ENCODE results near the gene ALKBH4.
A peak's percentile ranks its signal among the peaks of the same experiment; 100 is the strongest.

The ALKBH4 gene

GRCh38 chr7:102431617-102432298 lies 32.9 kb downstream of the ALKBH4 start:
- no peak overlapping the region for H3K4me2 ChIP-seq (ENCODE audit: insufficient read depth, low read length, poor library complexity, severe bottlenecking)
- DNase-seq (ENCODE audit: low spot score) = no peak
- no peak overlapping the region for H3K14ac ChIP-seq (ENCODE audit: low read length)
- no peak overlapping the region for H3K18ac ChIP-seq (ENCODE audit: low read length)
- no peaks in the 10 kb centered on the region for H3K27me3 ChIP-seq (ENCODE audit: control insufficient read depth in 3 of 3, insufficient read depth in 3 of 3, low read depth in 1 of 3, low read length in 3 of 3)
- no peak overlapping the region for H3K27ac ChIP-seq (replicated peaks; ENCODE audit: low read length)
- no peak overlapping the region for H3K23ac ChIP-seq (ENCODE audit: low read depth, low read length, poor library complexity)
- no peak overlapping the region for H2BK5ac ChIP-seq (ENCODE audit: low read length)
- H3K9me3 ChIP-seq (replicated peaks in 1 of 2; ENCODE audit: control insufficient read depth in 2 of 2, insufficient read depth in 1 of 2, low read depth in 1 of 2, low read length in 2 of 2) = no peaks in the 10 kb centered on the region
- peaks cover 8 to 21% of the 10 kb centered on the region in 2 donors for H3K4me1 ChIP-seq (ENCODE audit: control insufficient read depth in 2 of 2, insufficient read depth in 1 of 2, low read depth in 1 of 2, low read length in 2 of 2)
- H2AFZ ChIP-seq (ENCODE audit: low read length) = no peak overlapping the region
- H4K8ac ChIP-seq (ENCODE audit: low read depth, low read length) = no peak overlapping the region
- no CpG with 5 or more reads among the region's 17 CpGs for WGBS, 2 donors (ENCODE audit: extremely low coverage in 2 of 2, insufficient read length in 2 of 2, insufficient replicate concordance in 1 of 2)
- no peak overlapping the region for H2BK120ac ChIP-seq (ENCODE audit: low read depth, low read length)
- peaks cover 4 to 26% of the 10 kb centered on the region in 2 donors for H3K36me3 ChIP-seq (replicated peaks in 1 of 2; ENCODE audit: control insufficient read depth in 2 of 2, insufficient read depth in 2 of 2, low read length in 2 of 2)
- no peak overlapping the region for H2BK15ac ChIP-seq (ENCODE audit: low read length)
- H2AK5ac ChIP-seq (ENCODE audit: low read depth, low read length) = no peak overlapping the region
- H2BK12ac ChIP-seq (ENCODE audit: low read length) = peak overlapping the region; percentile 2
- no peak overlapping the region for H3K9ac ChIP-seq (ENCODE audit: low read depth, low read length, poor library complexity)
- H4K91ac ChIP-seq (ENCODE audit: low read depth, low read length, poor library complexity) = no peak overlapping the region
- no peak overlapping the region for H3K4me3 ChIP-seq (ENCODE audit: low read length in 2 of 2)
- H3K4ac ChIP-seq (ENCODE audit: low read length) = no peak overlapping the region
- peaks cover 12% of the 10 kb centered on the region for H3K79me1 ChIP-seq (ENCODE audit: low read depth, low read length)

- H2BK120ac ChIP-seq (ENCODE audit: low read depth, low read length) = no peak overlapping the region
- DNase-seq (ENCODE audit: low spot score) = no peak
- peaks cover 10% of the 10 kb centered on the region for H3K79me1 ChIP-seq (ENCODE audit: low read depth, low read length)
- H3K23ac ChIP-seq (ENCODE audit: low read depth, low read length, poor library complexity) = peak overlapping the region; percentile 67
- no peak overlapping the region for H2BK15ac ChIP-seq (ENCODE audit: low read length)
- peak overlapping the region; percentile 22 for H2BK5ac ChIP-seq (ENCODE audit: low read length)
- H2AK5ac ChIP-seq (ENCODE audit: low read depth, low read length) = peak overlapping the region; percentile 10
- H3K4me1 ChIP-seq (ENCODE audit: control insufficient read depth in 2 of 2, insufficient read depth in 1 of 2, low read depth in 1 of 2, low read length in 2 of 2) = peaks cover 5 to 18% of the 10 kb centered on the region in 2 donors
- no peaks in the 10 kb centered on the region for H3K9me3 ChIP-seq (replicated peaks in 1 of 2; ENCODE audit: control insufficient read depth in 2 of 2, insufficient read depth in 1 of 2, low read depth in 1 of 2, low read length in 2 of 2)
- no peak overlapping the region for H3K4me3 ChIP-seq (ENCODE audit: low read length in 2 of 2)
- H4K8ac ChIP-seq (ENCODE audit: low read depth, low read length) = no peak overlapping the region
- H3K9ac ChIP-seq (ENCODE audit: low read depth, low read length, poor library complexity) = peak overlapping the region; percentile 67
- H2AFZ ChIP-seq (ENCODE audit: low read length) = no peak overlapping the region
- no peak overlapping the region for H3K4ac ChIP-seq (ENCODE audit: low read length)
- H4K91ac ChIP-seq (ENCODE audit: low read depth, low read length, poor library complexity) = no peak overlapping the region
- no peak overlapping the region for H3K14ac ChIP-seq (ENCODE audit: low read length)
- no peaks in the 10 kb centered on the region for H3K27me3 ChIP-seq (ENCODE audit: control insufficient read depth in 3 of 3, insufficient read depth in 3 of 3, low read depth in 1 of 3, low read length in 3 of 3)
- no peak overlapping the region for H3K4me2 ChIP-seq (ENCODE audit: insufficient read depth, low read length, poor library complexity, severe bottlenecking)
- peak overlapping the region; percentile 0 for H3K18ac ChIP-seq (ENCODE audit: low read length)
- H3K36me3 ChIP-seq (replicated peaks in 1 of 2; ENCODE audit: control insufficient read depth in 2 of 2, insufficient read depth in 2 of 2, low read length in 2 of 2) = peaks cover 21 to 40% of the 10 kb centered on the region in 2 donors
- no peak overlapping the region for H3K27ac ChIP-seq (replicated peaks; ENCODE audit: low read length)
- H2BK12ac ChIP-seq (ENCODE audit: low read length) = no peak overlapping the region
- WGBS, 2 donors (ENCODE audit: extremely low coverage in 2 of 2, insufficient read length in 2 of 2, insufficient replicate concordance in 1 of 2) = no CpG with 5 or more reads among the region's 10 CpGs
Observed at GRCh38 chr7:102429141-102429899, 35.3 kb downstream of the ALKBH4 start.

GRCh38 chr7:102427019-102427405 lies 37.7 kb downstream of the ALKBH4 start:
- Histone ChIP-seq H2BK120ac (ENCODE audit: low read depth, low read length) (no peak overlapping the region), H2BK12ac (ENCODE audit: low read length) (no peak overlapping the region), H3K9ac (ENCODE audit: low read depth, low read length, poor library complexity) (no peak overlapping the region), H3K36me3 (replicated peaks in 1 of 2; ENCODE audit: control insufficient read depth in 2 of 2, insufficient read depth in 2 of 2, low read length in 2 of 2) (peaks cover 21 to 51% of the 10 kb centered on the region in 2 donors), H4K8ac (ENCODE audit: low read depth, low read length) (no peak overlapping the region), H3K23ac (ENCODE audit: low read depth, low read length, poor library complexity) (no peak overlapping the region), H4K91ac (ENCODE audit: low read depth, low read length, poor library complexity) (no peak overlapping the region), H3K4me2 (ENCODE audit: insufficient read depth, low read length, poor library complexity, severe bottlenecking) (no peak overlapping the region), H3K4me3 (ENCODE audit: low read length in 2 of 2) (no peak overlapping the region), H2AK5ac (ENCODE audit: low read depth, low read length) (no peak overlapping the region), H3K9me3 (replicated peaks in 1 of 2; ENCODE audit: control insufficient read depth in 2 of 2, insufficient read depth in 1 of 2, low read depth in 1 of 2, low read length in 2 of 2) (no peaks in the 10 kb centered on the region), H3K79me1 (ENCODE audit: low read depth, low read length) (peaks cover 5% of the 10 kb centered on the region), H3K4ac (ENCODE audit: low read length) (no peak overlapping the region), H3K14ac (ENCODE audit: low read length) (no peak overlapping the region), H2AFZ (ENCODE audit: low read length) (no peak overlapping the region), H2BK15ac (ENCODE audit: low read length) (no peak overlapping the region), H3K4me1 (ENCODE audit: control insufficient read depth in 2 of 2, insufficient read depth in 1 of 2, low read depth in 1 of 2, low read length in 2 of 2) (peaks cover 5 to 7% of the 10 kb centered on the region in 2 donors), H2BK5ac (ENCODE audit: low read length) (no peak overlapping the region), H3K18ac (ENCODE audit: low read length) (no peak overlapping the region), H3K27ac (replicated peaks; ENCODE audit: low read length) (no peak overlapping the region), H3K27me3 (ENCODE audit: control insufficient read depth in 3 of 3, insufficient read depth in 3 of 3, low read depth in 1 of 3, low read length in 3 of 3) (no peaks in the 10 kb centered on the region)
- no CpG with 5 or more reads among the region's 5 CpGs for WGBS, 2 donors (ENCODE audit: extremely low coverage in 2 of 2, insufficient read length in 2 of 2, insufficient replicate concordance in 1 of 2)
- DNase-seq (ENCODE audit: low spot score) = no peak

- Histone ChIP-seq H2AK5ac (ENCODE audit: low read depth, low read length) (no peak overlapping the region), H3K4me2 (ENCODE audit: insufficient read depth, low read length, poor library complexity, severe bottlenecking) (no peak overlapping the region), H2BK120ac (ENCODE audit: low read depth, low read length) (no peak overlapping the region), H3K4me3 (ENCODE audit: low read length in 2 of 2) (no peak overlapping the region), H3K27me3 (ENCODE audit: control insufficient read depth in 3 of 3, insufficient read depth in 3 of 3, low read depth in 1 of 3, low read length in 3 of 3) (no peaks in the 10 kb centered on the region), H2BK5ac (ENCODE audit: low read length) (no peak overlapping the region), H3K4me1 (ENCODE audit: control insufficient read depth in 2 of 2, insufficient read depth in 1 of 2, low read depth in 1 of 2, low read length in 2 of 2) (peaks cover 2 to 5% of the 10 kb centered on the region in 2 donors), H3K79me1 (ENCODE audit: low read depth, low read length) (peaks cover 5% of the 10 kb centered on the region), H2AFZ (ENCODE audit: low read length) (no peak overlapping the region), H3K9me3 (replicated peaks in 1 of 2; ENCODE audit: control insufficient read depth in 2 of 2, insufficient read depth in 1 of 2, low read depth in 1 of 2, low read length in 2 of 2) (no peaks in the 10 kb centered on the region), H3K4ac (ENCODE audit: low read length) (no peak overlapping the region), H3K9ac (ENCODE audit: low read depth, low read length, poor library complexity) (no peak overlapping the region), H4K8ac (ENCODE audit: low read depth, low read length) (no peak overlapping the region), H2BK15ac (ENCODE audit: low read length) (no peak overlapping the region), H4K91ac (ENCODE audit: low read depth, low read length, poor library complexity) (no peak overlapping the region), H3K23ac (ENCODE audit: low read depth, low read length, poor library complexity) (no peak overlapping the region), H3K18ac (ENCODE audit: low read length) (no peak overlapping the region), H3K27ac (replicated peaks; ENCODE audit: low read length) (no peak overlapping the region), H3K36me3 (replicated peaks in 1 of 2; ENCODE audit: control insufficient read depth in 2 of 2, insufficient read depth in 2 of 2, low read length in 2 of 2) (peaks cover 24 to 57% of the 10 kb centered on the region in 2 donors), H2BK12ac (ENCODE audit: low read length) (no peak overlapping the region), H3K14ac (ENCODE audit: low read length) (no peak overlapping the region)
- no CpG with 5 or more reads among the region's 16 CpGs for WGBS, 2 donors (ENCODE audit: extremely low coverage in 2 of 2, insufficient read length in 2 of 2, insufficient replicate concordance in 1 of 2)
- no peak for DNase-seq (ENCODE audit: low spot score)
Observed at GRCh38 chr7:102426268-102427018, 38.2 kb downstream of the ALKBH4 start.
